SHP77 (cell line): ENCODE data around the gene EPAS1.
A peak's percentile ranks its signal among the peaks of the same experiment; 100 is the strongest.

Source experiments
- DNase-seq, 2 experiments: peaks; one replicate each; lab custom pipeline; 2025; lab: John Stamatoyannopoulos, UW

EPAS1 gene

GRCh38 chr2:46409756-46410155 lies 112.5 kb downstream of the EPAS1 start:
- no peak for DNase-seq

DNA sequence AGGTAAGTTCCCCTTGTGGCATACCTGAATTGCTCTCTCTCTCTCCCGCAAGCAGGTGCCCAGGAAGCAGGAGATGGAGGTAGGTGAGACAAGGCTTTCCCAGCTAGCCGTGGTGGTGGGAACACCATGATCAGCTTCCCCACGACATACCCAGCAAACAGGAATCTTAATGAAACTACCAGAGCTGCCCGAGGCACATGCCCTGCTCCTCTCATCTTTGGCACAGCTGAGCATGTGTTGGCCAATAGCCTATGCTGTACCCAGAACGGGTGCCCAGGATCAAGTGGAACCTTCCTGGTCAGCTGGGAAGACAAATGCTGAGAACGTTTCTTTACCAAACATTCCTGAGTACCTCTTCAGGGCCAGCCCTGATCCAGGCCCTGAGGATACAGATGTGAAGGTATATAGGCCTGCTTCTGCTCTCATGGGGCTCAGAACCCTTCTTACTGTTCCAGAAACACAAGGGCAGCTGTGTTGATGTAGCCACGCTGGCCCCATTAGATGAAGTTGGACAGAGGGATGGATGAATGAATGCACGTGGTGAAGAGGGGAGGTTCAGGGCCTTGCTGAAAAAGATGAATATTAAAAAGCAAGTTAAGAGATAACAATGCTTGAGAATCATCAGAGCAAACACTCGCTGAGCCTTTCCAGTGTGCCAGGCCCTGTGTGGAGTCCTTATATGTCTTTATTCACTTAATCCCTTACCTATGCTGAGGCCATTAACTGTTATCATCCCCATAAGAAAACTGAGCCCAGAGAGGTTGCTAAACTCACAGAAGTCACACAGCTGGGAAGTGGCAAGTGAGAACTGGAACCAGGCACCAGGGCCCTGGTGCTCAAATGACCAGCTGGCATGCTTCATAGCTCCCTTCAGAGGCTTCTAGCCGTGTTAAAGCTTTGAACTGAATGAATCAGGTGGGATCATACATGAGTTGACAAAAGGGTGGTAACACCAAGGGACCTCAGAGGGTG lies 113.4 kb downstream of the EPAS1 start:
- DNase-seq: no peak

DNA sequence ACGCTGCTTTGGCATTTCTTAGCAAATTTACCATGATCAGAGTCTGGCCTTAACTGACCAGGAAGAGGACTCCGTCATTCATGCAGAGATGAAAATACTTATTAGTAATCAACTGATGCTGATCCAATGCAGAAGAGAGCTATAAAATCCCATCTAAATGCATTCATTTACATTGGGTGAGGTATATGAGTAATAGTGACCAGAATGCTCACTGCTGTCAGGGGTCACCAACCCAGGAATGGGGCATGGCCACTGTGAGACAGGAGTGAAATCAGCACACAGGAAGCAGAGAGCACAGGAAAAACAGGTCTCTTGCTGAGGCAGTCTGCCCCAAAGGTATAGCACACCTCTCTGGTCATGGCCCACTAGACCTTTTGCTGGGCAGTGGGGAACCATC lies 114.0 kb downstream of the EPAS1 start:
- no peak for DNase-seq

DNA sequence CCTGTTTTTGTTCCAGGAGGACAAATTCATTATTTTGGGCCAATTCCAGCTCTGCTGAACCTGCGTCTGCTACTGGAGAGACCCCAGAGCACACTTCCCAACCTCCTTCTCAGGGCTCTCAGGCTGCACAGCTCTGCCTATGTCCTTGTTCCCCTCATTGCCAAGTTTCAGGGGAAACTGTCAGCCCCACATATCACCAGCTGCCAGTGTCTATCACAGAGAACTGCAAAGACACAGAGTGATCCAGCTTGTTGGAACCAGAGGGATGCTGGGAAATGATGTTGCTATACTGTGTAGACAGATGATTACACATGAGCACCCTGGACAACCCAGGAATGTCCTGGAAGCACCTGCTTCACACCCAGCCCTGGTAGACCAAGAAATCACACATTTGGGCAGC lies 114.8 kb downstream of the EPAS1 start:
- peak in 1 of 2 experiments; percentile 4 for DNase-seq

DNA sequence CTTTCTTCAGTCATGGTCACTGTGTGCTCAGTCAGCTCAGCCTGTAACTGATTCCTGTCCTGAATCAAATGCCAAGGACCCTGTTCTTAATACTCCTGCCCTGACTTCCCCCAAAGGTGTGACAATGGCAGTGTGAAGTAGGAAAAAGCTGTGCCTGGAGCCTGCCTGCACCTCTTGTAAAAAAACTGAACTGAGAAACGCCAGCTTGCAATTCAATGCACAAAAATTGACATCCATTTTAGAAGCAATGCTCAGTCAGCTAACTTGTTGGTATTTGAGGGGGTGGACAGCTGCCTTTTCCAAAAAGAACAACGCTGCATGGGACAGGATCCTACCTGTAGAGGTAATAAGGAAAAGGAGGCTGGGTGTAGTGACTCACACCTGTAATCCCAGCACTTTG lies 115.9 kb downstream of the EPAS1 start:
- DNase-seq: no peak

DNA sequence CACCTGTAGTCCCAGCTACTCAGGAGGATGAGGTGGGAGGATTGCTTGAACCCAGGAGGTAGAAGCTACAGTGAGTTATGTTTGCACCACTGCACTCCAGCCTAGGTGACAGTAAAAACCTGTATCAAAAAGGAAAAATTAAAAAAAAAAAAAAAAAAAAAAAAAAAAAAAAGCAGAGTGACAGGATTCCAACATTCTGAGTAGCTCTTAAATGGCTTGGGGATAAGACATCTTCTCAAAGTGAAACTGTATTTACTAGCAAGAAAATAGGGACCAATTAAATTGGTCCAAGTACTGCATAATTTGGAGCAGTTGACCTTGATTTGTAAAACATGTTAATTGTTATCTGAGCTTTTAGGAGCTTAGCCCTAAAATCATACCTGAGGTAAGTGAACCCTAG lies 116.4 kb downstream of the EPAS1 start:
- DNase-seq: no peak

DNA sequence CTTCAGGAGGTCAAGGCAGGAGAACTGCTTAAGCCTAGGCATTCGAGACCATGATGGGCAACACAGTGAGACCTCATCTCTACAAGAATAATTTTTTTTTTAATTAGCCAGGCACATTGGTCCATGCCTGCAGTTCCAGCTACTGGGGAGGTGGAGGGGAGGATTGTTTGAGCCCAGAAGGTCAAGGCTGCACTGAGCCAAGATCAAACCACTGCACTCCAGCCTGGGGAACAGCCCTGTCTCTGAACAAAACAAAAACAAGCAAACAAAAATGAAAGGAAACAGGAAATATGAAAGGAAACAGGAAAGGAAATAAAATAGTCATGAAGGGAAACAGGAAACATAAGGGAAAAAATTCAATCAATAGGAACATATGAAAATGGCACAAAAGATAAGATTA lies 117.5 kb downstream of the EPAS1 start:
- no peak for DNase-seq

- DNase-seq: no peak
Measured at GRCh38 chr2:46416280-46416679, 119.1 kb downstream of the EPAS1 start.

DNA sequence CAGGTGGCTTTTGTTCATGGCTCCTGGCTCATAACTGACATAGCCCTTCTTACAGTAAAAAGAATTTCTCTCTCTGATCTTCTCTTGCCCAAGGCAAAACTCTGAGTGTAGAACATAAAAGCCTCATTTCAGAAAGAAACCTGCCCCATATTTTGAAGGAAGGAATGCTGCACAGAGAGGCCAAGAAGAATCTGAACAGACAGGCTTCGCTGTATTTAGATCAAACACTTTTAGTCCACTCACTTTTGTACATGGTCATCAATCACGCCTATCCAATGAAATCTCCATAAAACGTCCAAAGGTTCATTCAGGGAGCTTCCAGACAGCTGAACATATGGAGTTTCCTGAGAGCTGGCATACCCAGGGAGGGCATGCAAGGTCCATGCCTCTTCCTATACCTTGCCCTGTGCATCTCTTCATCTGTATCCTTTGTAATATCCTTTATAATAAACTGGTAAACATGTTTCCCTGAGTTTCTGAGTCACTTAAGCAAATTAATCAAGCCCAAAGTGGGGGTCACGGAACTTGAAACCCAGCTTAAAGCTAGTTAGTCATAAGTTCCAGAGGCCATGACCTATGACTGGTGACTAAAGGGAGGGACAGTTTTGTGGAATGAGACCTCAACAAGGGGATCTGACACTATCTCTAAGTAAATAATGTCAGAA lies 119.7 kb downstream of the EPAS1 start:
- DNase-seq: no peak

GRCh38 chr2:46420945-46421344 lies 123.7 kb downstream of the EPAS1 start:
- DNase-seq: no peak

GRCh38 chr2:46421361-46421760 lies 124.2 kb downstream of the EPAS1 start:
- no peak for DNase-seq

GRCh38 chr2:46422717-46423394 lies 125.6 kb downstream of the EPAS1 start:
- no peak for DNase-seq

- DNase-seq: no peak
Measured at GRCh38 chr2:46424937-46425336, 127.7 kb downstream of the EPAS1 start.

DNA sequence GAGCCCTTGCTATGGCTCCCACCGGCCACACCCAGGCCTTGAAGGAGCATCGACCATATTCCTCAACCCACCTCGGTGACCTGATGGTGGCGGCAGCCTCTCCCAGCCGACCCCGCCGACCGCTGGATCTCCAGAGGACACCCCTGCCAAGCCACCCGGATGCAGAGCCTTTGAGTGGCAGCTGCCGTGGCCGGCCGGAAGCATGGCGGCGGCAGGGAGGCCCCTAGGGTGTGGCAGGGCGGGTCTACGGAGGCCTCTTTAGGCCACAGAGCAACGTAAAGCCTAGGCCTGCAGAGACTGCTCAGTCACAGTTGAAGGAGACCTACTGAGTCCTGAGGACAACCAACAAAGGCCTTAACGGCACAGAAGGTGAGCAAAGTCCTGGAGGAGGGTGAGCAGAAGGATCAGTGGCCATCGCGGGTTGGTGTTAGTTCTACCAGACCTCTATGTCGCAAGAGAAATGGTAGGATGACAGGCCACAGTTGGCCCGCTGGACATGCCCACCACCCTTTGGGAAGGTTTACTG lies 131.8 kb downstream of the EPAS1 start:
- DNase-seq: no peak

DNA sequence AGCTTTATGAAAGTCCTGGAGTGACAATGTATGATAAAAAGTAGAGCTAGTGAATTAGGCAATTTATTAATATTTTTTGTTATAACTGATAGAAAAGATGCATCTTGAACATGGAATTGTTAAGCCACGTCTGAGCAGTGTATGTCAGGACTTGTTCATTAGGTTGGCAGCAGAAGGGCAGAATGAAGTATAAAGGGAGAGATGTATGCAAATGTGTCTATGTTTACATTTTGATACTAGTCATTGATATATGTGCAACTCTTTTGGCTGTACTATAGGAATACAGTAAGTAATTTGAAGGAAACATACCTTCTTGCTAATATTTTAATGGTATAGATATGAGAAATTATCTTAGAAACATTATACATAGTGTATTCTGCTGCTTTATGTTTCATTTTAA lies 133.2 kb downstream of the EPAS1 start:
- DNase-seq: no peak

- no peak for DNase-seq
Measured at GRCh38 chr2:46430992-46431391, 133.8 kb downstream of the EPAS1 start.

DNA sequence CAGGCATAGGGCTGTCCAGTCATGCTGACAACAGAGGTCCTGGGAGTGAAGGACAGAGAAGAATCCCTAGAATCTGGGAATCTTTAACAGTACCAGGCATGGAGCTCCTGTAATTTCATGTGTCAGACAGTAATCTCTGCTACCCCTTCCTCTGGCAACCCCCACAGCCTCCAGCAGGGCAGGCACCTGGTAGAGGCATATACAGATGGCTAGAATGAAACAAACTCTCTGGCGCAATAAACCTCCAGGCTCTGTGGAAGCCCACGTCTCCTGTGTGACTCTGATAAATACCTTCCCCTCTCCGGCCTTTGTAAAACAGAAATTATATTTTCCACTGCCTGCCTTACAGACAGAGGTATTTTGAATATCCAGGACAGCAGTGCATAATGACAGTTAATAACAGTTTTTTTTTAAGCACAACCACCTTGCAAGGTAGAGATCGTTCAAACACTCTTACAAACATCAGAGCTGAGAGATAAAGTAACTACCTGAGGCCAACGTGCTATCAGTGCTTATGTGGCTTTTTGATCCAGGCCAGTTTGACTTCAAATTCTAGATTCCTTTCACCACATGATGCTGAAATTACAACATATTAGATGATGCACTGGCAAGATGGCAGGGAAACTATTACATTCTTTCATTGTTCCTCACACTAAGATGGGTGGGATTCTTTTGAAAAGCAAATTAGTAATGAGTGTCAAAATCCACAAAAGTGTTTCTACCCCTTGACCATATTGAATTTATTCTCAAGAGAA lies 134.5 kb downstream of the EPAS1 start:
- DNase-seq: no peak

GRCh38 chr2:46434851-46435273 lies 137.7 kb downstream of the EPAS1 start:
- DNase-seq: no peak

DNA sequence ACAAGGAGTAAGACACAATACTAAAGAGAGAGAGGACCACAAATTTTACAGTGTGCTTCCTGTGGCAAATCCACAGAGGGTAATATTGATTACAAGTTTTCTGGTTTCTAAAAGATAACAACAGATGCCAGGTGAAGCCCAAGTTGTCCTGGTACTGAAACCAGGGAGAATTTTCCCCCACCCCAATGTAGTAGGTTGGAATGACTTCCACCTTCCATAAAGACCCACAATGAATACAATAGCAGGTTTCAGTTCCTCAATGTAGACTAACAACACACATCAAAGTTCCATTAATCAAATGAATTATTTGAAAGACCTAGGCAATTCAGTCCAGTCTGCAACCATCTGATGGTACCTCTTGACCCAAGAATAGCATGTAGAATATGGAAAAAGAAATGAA lies 138.1 kb downstream of the EPAS1 start:
- no peak for DNase-seq

DNA sequence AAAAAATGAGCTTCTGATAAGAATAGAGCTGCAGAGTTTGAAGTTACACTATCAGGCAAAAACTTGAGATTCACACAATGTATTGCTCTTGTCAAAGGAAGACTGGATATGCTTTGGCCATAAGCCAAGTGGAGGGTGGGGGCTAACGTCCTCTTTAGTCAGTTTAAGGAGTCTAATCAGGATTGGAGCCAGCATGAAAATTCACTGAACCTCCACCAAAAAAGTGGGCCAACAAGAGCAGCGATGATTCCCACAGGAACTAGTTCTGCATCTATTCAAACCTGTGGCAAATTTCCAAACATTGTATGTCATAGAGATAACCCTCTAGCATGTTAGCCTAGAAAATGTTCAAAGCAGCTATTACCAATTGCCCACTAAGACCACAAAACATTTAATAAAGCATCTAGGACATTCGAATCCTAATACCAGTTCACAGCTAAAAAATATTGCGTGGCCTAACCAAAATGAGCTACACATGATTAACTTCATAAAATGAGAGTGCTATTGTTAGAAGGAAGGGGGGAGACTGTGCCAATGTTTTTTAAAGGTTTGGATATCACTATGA lies 138.7 kb downstream of the EPAS1 start:
- DNase-seq: no peak
